Stimulated activated CD8-positive, alpha-beta memory T cell treated with anti-CD3 and anti-CD28 coated beads, Interleukin-7, amount 100 ng/mL, for 24 hours (primary cell): ENCODE results near the gene P4HB.

Source experiments
- DNase-seq: peaks from one replicate; pipeline ENCODE4 v3.0.0-alpha.2; 2020; ENCODE audit warnings: low read depth

P4HB gene

DNA sequence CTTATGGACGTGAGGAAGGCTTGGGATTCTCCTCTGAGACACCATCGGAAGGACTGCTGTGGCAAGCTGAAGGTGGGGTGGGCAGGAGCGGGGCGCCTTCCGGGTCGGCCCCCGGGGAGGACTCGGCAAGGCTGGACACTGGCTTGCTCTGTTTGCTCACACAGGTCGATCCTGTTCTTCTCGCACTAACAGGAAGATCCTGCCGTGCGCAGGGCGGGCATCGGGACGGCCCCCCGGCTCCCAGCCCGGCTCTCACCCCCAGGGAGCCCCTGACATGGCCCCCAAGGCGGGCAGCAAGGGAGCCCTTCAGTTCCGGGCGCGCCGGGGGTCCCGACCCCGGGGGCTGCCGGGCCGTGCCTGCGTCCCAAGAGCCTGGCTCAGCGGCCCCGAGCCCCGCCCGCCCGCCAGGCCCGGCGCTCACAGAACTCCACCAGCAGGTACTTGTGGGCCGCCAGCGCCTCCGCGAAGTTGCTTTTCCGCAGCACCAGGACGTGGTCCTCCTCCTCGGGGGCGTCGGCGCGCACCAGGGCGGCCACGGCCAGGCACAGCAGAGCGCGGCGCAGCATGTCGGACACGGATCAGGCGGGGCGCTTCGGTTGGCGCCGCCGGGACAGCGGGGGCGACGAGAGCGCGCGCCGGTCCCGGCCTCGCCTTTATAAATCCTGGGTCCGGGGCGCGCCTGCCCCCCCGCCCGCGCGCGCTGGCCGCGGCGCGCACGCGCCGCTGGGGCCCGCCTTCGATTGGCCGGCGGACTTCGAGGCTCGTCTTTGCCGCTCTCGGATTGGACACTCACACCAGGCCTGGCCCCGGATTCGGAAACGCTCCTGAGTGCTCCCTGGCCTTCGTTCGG is at the start of gene P4HB:
Gene P4HB, minus strand, starts transcription at position 630 of the 850 bp plus-strand sequence. Its CDS starts 64 bp downstream, at position 566.
- DNase-seq = peak; percentile 95

GRCh38 chr17:81909231-81909630 is 48.9 kb upstream of the P4HB start:
- DNase-seq = no peak

- DNase-seq = no peak
Measured at GRCh38 chr17:81908793-81909192, 48.5 kb upstream of the P4HB start.

GRCh38 chr17:81907219-81908145 is 47.1 kb upstream of the P4HB start:
- no peak for DNase-seq

DNA sequence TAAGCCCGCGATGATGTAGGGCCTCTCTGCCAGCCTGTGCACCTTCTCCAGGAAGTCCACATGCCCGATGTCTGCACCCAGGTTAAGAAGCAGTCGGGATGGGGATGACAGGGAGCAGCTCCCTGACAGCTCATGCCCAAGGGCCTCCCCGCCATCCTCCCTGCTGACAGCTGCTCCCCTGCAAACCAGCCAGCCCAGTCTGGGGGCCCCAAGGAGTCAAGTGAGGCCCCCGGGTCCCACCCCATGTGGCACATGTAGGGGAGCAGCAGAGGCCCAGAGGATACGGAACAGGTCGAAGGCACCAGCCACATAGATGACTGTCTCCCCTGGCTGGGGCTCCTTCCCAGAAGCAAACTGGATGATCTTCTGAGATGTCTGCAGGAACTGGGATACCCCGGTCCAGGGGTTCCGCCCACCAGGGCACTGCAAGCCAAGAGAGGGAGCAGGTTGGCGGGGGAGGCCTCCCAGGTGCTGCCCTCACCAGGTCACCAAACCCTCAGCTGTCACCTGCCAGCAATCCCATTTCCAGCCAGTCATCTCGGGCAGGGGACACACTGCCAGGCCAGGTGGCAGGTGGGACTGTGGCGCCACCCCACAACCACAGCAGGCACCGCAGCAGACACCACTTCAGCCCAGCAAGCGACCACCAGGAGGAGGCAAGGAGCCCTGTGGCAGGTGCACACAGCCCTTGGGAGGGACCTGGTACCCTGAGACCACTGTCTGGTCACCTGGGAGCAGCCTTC is 46.3 kb upstream of the P4HB start:
- no peak for DNase-seq

GRCh38 chr17:81905993-81906392 is 45.7 kb upstream of the P4HB start:
- no peak for DNase-seq

DNA sequence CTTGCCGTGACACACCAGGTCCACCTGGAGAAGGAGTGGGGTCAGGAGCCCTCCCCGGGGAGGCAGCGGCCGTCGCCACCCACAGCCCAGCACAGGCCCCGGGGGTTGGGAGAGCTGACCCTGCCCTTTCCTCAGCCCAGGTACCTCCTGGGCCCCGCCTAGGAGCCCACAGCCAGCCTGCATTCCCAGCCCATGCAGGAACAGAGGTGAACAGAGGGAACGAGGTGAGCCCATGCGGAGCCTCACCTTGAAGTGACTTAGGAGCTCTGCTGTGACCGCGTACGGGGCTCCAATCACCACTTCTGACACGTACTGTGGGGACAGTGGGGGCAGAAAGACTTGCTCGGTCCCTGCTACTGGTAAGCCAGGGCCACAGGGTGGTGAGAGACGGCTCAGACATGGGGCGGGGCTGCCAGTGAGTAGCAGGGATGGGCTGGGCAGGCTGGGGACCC is 45.1 kb upstream of the P4HB start:
- DNase-seq = no peak

DNA sequence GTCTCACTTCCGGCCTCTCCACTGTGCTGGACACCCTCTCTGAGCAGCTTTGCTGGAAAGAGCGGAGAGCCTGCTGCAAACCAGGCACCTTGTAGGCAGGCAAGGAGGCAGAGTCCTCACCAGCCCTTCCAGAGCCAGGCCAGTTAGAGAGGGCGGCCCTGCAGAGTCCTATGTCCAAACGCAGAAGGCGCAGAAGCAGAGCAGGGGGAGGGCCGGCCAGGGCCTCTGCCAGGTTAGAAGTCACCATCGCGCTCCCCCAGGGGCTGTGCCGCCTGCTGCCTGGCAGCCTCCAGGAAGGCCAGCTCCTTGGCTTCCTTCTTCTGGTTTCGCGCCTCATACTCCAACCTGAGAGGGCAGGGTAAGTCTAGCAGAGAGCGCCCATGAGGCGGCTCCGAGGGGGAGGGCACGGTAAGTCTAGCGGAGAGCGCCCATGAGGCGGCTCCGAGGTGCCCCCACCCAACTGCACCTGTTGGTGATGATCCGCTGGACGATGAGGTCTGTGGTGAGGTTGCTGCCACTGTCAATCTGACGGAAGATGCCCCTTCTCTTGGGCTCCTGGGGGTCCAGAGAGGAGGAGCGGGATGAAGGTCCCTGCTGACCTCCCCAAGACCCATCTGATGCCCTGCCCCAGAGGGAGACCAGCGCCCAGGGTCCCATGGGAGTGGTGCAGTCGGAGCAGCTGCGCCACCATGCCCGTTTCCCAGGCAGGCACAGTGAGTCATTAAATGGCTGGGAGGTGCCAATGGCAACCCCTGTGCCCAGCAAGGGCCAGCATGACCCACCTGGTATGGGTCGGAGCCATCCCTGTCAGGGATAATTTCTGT is 44.5 kb upstream of the P4HB start:
- no peak for DNase-seq

DNA sequence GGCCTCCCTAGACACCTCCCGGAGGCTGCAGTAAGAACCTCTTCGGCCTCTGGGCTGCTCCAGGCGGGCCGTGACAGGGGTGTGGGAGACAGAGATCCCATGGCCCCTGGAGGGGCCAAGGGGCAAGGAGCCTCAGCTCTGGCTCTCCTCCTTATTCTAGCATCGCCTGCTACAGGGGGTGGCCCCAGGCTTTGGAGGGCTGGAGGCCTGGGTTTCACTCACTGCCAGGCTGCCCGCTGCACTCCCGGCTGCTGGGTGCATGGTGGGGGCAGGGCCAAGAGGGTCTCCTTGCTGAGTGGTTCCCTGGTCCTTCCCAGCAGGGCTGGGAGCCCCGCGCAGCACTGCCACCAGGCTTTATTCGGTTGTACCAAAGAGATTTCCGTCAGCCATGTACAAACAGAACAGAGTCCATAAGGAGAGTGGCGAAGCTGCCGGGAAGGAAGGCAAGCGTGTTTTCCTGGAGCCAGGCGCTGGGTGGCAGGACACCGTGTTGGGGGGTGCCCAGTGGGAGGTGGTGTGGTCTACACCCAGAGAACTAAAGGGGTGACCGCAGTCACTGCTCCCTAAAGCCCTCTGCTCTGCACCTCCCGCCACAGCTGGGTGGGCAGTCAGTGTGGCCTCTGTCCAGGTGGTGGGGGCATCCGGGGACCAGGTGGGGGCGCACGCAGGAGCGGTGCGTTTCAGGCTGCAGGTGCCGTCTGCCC is 43.7 kb upstream of the P4HB start:
- no peak for DNase-seq

DNA sequence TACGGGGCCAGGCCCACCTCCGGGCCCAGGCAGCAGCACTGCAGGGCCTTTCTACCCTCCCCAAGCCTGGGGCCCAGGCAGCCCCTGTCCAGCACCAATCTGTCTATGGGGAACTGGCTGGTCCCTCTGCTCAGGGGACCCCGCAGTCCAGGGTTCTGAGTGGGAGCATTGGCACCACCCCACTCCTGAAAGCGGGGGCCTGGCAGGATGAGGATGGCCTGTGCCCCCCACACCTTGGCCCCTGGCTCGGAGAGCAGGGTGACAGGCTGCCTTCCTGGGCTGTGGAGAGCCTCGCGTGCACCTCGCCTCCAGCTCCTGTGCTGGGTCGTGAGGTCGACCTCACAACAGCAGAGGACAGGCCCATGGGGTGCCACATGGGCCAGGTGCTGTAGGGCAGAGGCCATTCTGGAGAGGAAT is 43.1 kb upstream of the P4HB start:
- no peak for DNase-seq

DNA sequence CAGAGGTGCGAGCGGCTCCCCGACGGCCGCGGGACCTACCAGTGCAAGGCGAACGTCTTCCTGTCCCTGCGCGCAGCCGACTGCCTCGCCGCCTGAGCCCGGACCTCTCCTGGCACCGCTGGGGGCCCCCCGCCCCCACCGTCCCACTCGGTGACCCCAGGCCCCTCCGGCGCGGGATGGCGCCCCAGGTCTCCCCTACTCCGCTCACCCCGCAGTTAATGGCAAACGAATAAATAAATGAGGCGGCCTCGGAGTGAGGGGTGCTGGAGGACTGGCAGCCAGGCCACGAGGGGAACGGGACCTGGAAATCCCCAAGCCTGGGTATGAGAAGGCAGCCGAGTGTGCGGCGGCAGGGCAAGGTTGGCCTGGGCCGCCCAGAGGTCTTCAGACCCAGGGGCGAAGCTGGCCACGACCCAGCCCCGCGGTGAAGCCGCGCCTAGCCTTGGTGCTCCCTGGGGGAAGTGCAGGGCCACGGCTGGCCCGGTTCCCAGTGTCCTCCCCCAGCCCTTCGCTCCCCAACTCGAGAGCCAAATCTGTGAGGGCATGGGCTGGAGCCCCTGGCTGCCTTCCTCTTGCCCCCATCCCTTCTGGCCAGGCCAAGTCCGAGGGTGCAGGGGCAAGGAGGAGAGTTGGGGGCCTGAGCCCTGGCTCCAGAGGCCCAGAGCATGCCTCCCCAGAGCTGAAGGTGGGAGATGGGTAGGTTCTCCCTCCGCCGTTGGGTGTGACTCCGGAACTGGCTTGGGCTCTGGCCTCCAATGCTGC is 42.5 kb upstream of the P4HB start:
- DNase-seq = no peak

DNA sequence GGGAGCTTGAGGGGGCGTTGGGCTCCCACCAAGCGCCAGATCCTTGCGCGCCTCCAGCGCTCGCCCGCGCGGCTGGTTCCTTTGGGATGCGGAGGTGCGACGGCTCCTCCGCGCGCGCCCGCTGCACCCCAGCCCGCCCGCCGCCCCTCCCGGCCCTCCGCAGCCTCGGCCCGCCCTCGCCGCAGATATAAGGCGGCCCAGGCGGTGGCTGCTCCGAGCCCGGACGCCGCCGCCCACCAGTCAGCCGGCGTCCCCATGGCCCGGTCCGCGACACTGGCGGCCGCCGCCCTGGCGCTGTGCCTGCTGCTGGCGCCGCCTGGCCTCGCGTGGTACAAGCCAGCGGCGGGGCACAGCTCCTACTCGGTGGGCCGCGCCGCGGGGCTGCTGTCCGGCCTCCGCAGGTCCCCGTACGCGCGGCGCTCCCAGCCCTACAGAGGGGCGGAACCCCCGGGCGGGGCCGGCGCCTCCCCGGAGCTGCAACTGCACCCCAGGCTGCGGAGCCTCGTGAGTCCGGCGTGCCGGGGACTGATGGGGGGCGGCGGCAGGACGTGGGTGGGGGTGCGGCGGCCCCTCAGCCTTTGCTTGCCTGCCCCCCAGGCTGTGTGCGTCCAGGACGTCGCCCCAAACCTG is 41.8 kb upstream of the P4HB start, which contains the start of gene NPB:
Gene NPB, plus strand, starts transcription at position 216 of the 630 bp plus-strand sequence. Its CDS starts 40 bp downstream, at position 256.
- DNase-seq = no peak

DNA sequence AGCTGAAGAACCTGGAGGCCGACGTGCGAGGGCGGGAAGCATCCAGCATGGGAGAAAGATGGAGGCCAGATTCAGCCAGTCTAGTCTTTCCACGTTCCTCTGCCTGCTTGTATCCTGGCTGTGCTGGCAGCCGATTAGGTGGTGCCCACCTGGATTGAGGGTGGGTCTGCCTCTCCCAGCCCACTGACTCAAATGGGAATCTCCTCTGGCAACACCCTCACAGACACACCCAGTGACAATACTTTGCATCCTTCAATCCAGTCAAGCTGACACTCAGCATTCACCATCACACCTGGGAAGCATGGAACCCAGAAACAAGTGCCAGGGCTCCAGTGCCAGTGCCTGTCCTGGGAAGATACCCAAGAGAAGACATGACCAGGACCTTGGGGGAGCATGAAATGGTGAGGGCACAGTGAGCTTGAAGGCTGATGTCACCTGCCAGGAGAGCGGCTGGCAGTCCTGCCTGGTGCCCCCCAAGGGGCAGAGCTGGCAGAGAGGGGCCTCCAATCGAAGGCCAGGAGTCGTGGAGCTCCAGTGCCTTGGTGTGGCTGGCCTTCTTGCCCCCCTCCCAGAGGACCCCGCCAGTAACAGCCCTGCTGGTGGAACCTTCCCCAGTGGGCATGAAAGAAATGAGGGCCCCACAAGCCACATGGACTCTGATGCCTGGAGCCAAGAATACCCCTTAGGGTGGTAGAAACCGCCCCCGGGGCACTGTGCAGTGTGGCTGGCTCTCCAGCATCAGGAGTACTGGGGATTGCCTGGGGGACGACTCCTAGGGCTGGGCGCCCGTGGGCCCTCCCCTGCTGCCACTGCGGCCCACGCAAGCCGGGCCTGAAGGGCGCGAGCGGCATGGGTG is 41.1 kb upstream of the P4HB start:
- no peak for DNase-seq

GRCh38 chr17:81900181-81900820 is 40.0 kb upstream of the P4HB start:
- DNase-seq = no peak

GRCh38 chr17:81899514-81900166 is 39.3 kb upstream of the P4HB start:
- no peak for DNase-seq

DNA sequence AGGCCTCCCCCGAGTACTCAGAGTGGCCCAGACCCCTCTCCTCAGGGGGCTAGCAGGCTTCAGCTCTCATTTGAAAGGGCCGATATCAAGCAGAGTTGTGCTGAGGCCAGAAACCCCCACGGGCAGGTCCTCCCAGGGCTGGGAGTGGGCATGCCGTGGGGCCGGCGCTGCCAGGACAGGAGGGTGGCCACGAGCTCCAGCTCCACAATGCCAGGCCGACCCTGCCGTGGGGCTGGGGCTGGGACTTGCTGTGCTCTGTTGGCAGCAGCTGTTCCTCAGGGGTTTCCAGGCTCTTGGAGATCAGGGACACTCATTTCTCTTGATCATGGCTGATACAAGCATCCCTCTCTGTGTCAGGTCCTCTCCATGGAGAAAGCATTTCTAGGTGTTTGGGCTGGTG is 38.5 kb upstream of the P4HB start:
- DNase-seq = no peak
